Measurements from ENCODE around the gene SPATS2L. TPM values are rescaled to one million over a fixed set of nuclear protein-coding genes. Genes with fewer than 3 reads are reported as not detected.

SPATS2L gene
- total and polyA plus RNA-seq, 9 donors = 36.5 to 93.0 (median 70.6) TPM

DNA sequence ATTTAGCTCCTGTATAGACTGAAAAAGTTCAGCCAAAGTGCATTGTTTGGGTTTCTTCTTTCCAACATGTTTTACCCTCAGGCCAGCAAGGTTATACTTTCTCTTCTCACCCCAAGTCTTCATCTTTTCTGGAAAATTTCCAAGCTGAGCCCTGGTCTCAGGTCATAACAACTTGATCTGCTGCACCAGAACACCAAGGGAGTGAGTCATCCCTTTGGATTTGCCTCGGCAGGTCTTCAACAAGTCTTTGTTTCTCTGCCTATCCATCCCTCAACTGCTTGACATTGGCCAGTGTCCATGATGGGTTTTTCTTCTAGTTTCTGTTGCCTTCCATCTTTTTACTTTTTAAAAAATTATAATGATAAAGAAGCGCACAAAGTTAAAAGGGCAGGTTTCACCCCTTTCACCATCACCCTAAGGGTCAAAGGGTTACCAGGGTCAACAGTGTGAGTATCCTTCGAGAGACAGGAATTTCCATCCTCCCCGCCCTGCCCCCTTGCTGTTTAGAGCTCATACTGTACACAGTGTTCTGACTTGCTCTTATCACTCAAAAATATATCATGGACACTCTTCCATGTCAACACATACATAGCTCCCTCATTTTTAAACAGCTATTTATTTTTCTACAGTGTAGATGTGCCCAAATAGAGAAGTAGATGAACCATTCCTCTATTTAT is 5.7 kb upstream of the SPATS2L start:
- no peaks in the 10 kb centered on the region for H3K36me3 ChIP-seq
- no peaks in the 10 kb centered on the region for H3K9me3 ChIP-seq
- H3K4me1 ChIP-seq (ENCODE audit: insufficient read depth) = peaks cover 2% of the 10 kb centered on the region
- no peak overlapping the region for H3K27ac ChIP-seq
- intact Hi-C loops (cut with DNase I) = loop anchor here (10.0 kb wide), 3 partner anchors 174 to 316 kb away; no protein-coding TSS in a partner anchor
- 45 to 60% (median 55%) methylated on average over 4 of the region's 4 CpGs for WGBS, 3 donors
- DNase-seq = peak in 1 of 5 donors; percentile 12
- TF ChIP-seq, protein P1, sequence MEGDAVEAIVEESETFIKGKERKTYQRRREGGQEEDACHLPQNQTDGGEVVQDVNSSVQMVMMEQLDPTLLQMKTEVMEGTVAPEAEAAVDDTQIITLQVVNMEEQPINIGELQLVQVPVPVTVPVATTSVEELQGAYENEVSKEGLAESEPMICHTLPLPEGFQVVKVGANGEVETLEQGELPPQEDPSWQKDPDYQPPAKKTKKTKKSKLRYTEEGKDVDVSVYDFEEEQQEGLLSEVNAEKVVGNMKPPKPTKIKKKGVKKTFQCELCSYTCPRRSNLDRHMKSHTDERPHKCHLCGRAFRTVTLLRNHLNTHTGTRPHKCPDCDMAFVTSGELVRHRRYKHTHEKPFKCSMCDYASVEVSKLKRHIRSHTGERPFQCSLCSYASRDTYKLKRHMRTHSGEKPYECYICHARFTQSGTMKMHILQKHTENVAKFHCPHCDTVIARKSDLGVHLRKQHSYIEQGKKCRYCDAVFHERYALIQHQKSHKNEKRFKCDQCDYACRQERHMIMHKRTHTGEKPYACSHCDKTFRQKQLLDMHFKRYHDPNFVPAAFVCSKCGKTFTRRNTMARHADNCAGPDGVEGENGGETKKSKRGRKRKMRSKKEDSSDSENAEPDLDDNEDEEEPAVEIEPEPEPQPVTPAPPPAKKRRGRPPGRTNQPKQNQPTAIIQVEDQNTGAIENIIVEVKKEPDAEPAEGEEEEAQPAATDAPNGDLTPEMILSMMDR (IDR thresholded peaks at IDR 0.05) = no peak
- TF ChIP-seq POLR2A (IDR thresholded peaks at IDR 0.05) (no peak), EP300 (IDR thresholded peaks at IDR 0.05) (no peak)
- H3K4me3 ChIP-seq = no peak overlapping the region
- no peaks in the 10 kb centered on the region for H3K27me3 ChIP-seq

DNA sequence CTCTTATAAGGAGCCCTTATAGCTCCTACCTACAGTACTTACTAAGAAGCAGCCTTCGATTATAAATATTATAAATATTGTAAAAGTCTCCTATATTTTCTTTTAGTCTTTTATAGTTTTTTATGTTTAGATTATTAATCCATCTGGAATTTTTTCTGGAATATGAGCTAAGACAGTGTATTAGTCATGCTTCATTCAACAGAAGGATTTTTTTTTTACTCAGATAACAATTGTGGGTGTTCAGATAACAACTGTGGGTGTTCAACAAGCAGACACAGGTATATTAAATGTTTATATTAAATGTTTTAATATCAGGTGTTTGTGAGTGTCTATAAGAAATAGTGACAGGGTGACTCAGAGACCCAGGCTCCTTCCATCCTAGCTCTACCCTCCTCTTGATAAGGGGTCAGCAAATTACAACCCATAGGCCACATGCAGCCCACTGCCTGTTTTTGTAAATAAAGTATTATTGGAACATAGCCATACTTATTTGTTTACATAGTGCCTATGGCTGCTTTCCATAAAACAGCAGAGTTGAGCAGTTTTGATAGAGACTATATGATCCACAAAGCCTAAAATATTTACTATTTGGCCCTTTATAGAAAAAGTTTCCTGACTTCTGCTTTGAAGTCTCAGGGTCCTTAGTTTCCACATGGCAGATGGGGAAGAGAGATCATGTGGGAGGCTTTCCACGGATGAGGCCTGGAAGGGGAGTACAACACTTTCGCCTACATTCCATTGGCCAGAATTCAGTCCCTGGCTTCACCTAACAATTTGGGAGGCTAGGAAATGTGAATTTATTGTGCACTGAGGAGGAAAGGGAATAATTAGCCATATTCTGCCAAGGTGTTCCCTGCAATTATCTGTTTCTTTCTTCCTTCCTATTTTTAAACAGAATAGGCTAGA is 4.3 kb upstream of the SPATS2L start:
- no peak overlapping the region for H3K27ac ChIP-seq
- intact Hi-C loops (cut with DNase I) = loop anchor here (10.0 kb wide), 3 partner anchors 173 to 317 kb away; no protein-coding TSS in a partner anchor
- no peak for DNase-seq
- H3K4me1 ChIP-seq (ENCODE audit: insufficient read depth) = peaks cover 2% of the 10 kb centered on the region
- TF ChIP-seq POLR2A (IDR thresholded peaks at IDR 0.05) = no peak
- TF ChIP-seq EP300 (IDR thresholded peaks at IDR 0.05) = no peak
- TF ChIP-seq, protein P1 (IDR thresholded peaks at IDR 0.05) = no peak
- H3K9me3 ChIP-seq = no peaks in the 10 kb centered on the region
- H3K4me3 ChIP-seq = no peak overlapping the region
- no peaks in the 10 kb centered on the region for H3K27me3 ChIP-seq
- 53 to 65% (median 59%) methylated on average over 3 of the region's 3 CpGs for WGBS, 3 donors
- H3K36me3 ChIP-seq = no peaks in the 10 kb centered on the region

DNA sequence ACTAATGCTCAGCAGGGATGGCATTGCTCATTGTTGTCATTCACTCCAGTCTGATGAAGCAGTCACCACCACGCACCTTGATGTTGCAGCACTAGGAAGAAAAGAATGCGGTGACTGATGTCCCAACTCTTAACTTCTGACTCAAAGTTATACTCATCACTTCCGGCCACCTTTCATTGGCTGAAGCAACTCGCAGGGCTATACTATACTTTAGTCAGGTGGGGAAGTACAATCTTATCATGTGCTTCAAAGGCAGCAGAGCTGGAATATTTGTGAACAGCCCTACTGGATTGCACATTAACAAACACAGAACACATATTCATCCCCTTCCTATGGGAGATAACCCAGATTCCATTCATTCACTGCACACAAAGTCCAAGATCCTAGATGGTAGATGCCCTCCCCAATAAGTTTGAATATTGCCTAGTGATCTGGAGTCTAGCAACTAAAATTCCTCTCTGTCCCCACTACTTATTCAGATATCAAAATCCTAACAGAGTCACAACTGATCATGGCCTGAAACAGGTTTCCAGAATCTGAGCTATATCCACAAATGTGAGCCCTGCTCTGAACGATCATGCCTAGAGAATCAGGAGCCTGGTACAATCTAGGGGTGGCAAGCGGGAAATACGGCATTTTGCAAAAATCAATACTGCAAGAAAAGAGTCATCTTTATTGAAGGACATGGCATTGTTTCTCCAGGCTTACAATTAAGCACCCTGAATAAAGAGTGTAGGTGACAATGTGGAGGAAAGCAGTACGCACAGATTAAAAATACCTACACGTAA is 3.4 kb upstream of the SPATS2L start:
- Histone ChIP-seq H3K36me3 (no peaks in the 10 kb centered on the region), H3K4me1 (ENCODE audit: insufficient read depth) (peaks cover 2% of the 10 kb centered on the region), H3K27me3 (no peaks in the 10 kb centered on the region), H3K9me3 (no peaks in the 10 kb centered on the region), H3K4me3 (no peak overlapping the region), H3K27ac (no peak overlapping the region)
- intact Hi-C loops (cut with DNase I) = loop anchor here (10.0 kb wide), 3 partner anchors 172 to 318 kb away; no protein-coding TSS in a partner anchor
- WGBS, 3 donors = 77 to 84% (median 80%) methylated on average over 9 of the region's 9 CpGs
- no peak for DNase-seq
- TF ChIP-seq, protein P1 (IDR thresholded peaks at IDR 0.05) = no peak
- TF ChIP-seq EP300 (IDR thresholded peaks at IDR 0.05) = no peak
- no peak for TF ChIP-seq POLR2A (IDR thresholded peaks at IDR 0.05)

DNA sequence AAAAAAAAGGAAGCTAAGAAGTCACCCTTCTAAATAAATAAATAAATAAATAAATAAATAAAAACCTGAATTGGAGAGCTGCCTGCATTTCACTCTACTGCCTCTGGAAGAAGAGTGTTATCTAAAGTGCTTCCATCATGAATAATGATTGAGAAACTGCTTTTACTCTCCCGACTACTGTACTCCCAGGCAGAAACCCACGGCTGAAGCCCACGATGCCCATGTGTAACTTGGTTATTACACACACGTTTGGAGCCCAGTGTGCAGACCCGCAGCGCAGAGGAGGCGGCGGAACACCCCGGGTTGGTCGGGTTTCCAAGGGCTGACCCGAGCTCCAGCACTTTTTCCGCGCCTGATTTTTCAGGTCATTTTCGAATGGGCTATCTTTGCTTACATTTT is 697 bp upstream of the SPATS2L start:
- Histone ChIP-seq H3K27ac (peak overlapping the region; percentile 95), H3K9me3 (no peaks in the 10 kb centered on the region), H3K4me1 (ENCODE audit: insufficient read depth) (peaks cover 5% of the 10 kb centered on the region), H3K36me3 (no peaks in the 10 kb centered on the region), H3K4me3 (peak overlapping the region; percentile 73), H3K27me3 (no peaks in the 10 kb centered on the region)
- TF ChIP-seq POLR2A (IDR thresholded peaks at IDR 0.05) = no peak
- TF ChIP-seq, protein P1 (IDR thresholded peaks at IDR 0.05) = peak in 1 of 3 donors; percentile 10
- intact Hi-C loops (cut with DNase I) = loop anchor here (10.0 kb wide), 3 partner anchors 169 to 321 kb away; no protein-coding TSS in a partner anchor
- 0 to 1% (median 1%) methylated on average over 14 of the region's 14 CpGs for WGBS, 3 donors
- peak; percentile 37 to 60 (median 52) for DNase-seq

Measured in ovary (tissue), 9 donors.